H9 (cell line): Measurements from ENCODE around the gene XPNPEP3. TPM values are rescaled to one million over a fixed set of nuclear protein-coding genes. Genes with fewer than 3 reads are reported as not detected.

Experiments used
- DNase-seq: peaks from one replicate; pipeline ENCODE4 v3.0.0-alpha.2; 2017
- H2AFZ ChIP-seq: one replicate; pipeline ENCODE4 v1.6.1; 2013; ENCODE audit warnings: mild to moderate bottlenecking, low read length, control low read depth, moderate library complexity
- H2AK5ac ChIP-seq: 2 replicates; pipeline ENCODE4 v1.6.1; 2013; ENCODE audit warnings: low read length, control low read depth, mixed read lengths; ENCODE audit not compliant: insufficient read length
- H2BK120ac ChIP-seq: one replicate; pipeline ENCODE4 v1.6.1; 2013; ENCODE audit warnings: low read depth, mild to moderate bottlenecking, low read length, control low read depth, inconsistent platforms; ENCODE audit not compliant: poor library complexity, severe bottlenecking
- H2BK12ac ChIP-seq: 2 replicates; pipeline ENCODE4 v1.6.1; 2013; ENCODE audit warnings: low read length, control low read depth, mixed read lengths, low read depth; ENCODE audit not compliant: insufficient read length
- H2BK15ac ChIP-seq: 2 replicates; pipeline ENCODE4 v1.6.1; 2013; ENCODE audit warnings: low read depth, low read length, control low read depth
- H2BK20ac ChIP-seq: one replicate; pipeline ENCODE4 v1.6.1; 2013; ENCODE audit warnings: low read depth, mild to moderate bottlenecking, low read length, control low read depth, inconsistent platforms; ENCODE audit not compliant: poor library complexity, severe bottlenecking
- H2BK5ac ChIP-seq: 2 replicates; pipeline ENCODE4 v1.6.1; 2013; ENCODE audit warnings: low read length, control low read depth, mixed read lengths; ENCODE audit not compliant: insufficient read length
- H3K14ac ChIP-seq: 2 replicates; pipeline ENCODE4 v1.6.1; 2013; ENCODE audit warnings: low read length, control low read depth; ENCODE audit not compliant: insufficient read depth
- H3K18ac ChIP-seq: 2 replicates; pipeline ENCODE4 v1.6.1; 2013; ENCODE audit warnings: low read depth, mild to moderate bottlenecking, mixed read lengths, low read length, control low read depth; ENCODE audit not compliant: insufficient read length
- H3K23ac ChIP-seq: 2 replicates; pipeline ENCODE4 v1.6.1; 2013; ENCODE audit warnings: low read length, control low read depth, mixed read lengths, low read depth; ENCODE audit not compliant: insufficient read length
- H3K23me2 ChIP-seq: 2 replicates; pipeline ENCODE4 v1.6.1; 2013; ENCODE audit warnings: low read depth, mild to moderate bottlenecking, mixed read lengths, low read length, control low read depth; ENCODE audit not compliant: insufficient read length, poor library complexity, severe bottlenecking
- H3K27ac ChIP-seq: 2 replicates; pipeline ENCODE4 v1.5.1; 2013; ENCODE audit warnings: low read length, control low read depth, mixed read lengths, low read depth; ENCODE audit not compliant: insufficient read length
- H3K27me3 ChIP-seq: 2 replicates; pipeline ENCODE4 v1.6.1; 2013; ENCODE audit warnings: low read length, control low read depth, inconsistent platforms; ENCODE audit not compliant: insufficient read depth
- H3K4ac ChIP-seq: 2 replicates; pipeline ENCODE4 v1.6.1; 2013; ENCODE audit warnings: low read depth, mild to moderate bottlenecking, control low read depth, inconsistent platforms, low read length, moderate library complexity
- H3K4me1 ChIP-seq: 2 replicates; pipeline ENCODE4 v1.6.1; 2013; ENCODE audit warnings: low read length, control low read depth, inconsistent platforms; ENCODE audit not compliant: insufficient read depth
- H3K4me2 ChIP-seq: 2 replicates; pipeline ENCODE4 v1.6.1; 2013; ENCODE audit warnings: low read length, control low read depth, mixed read lengths; ENCODE audit not compliant: insufficient read length, insufficient read depth
- H3K56ac ChIP-seq: 2 replicates; pipeline ENCODE4 v1.6.1; 2013; ENCODE audit warnings: low read depth, mild to moderate bottlenecking, mixed read lengths, low read length, control low read depth; ENCODE audit not compliant: insufficient read length
- H3K79me1 ChIP-seq: 2 replicates; pipeline ENCODE4 v1.6.1; 2013; ENCODE audit warnings: low read depth, mild to moderate bottlenecking, moderate library complexity, low read length, control low read depth, inconsistent platforms; ENCODE audit not compliant: insufficient read depth, poor library complexity, severe bottlenecking
- H3K79me2 ChIP-seq: 2 replicates; pipeline ENCODE4 v1.6.1; 2013; ENCODE audit warnings: low read length, control low read depth, inconsistent platforms; ENCODE audit not compliant: insufficient read depth
- H3K9ac ChIP-seq: 2 replicates; pipeline ENCODE4 v1.6.1; 2013; ENCODE audit warnings: low read length, control low read depth, mixed read lengths; ENCODE audit not compliant: insufficient read length; ENCODE audit errors: extremely low read depth
- H3K9me3 ChIP-seq: one replicate; pipeline ENCODE4 v1.6.1; 2013; ENCODE audit warnings: low read depth, low read length, inconsistent platforms; ENCODE audit not compliant: control insufficient read depth
- H3T11ph ChIP-seq: one replicate; pipeline ENCODE4 v1.6.1; 2013; ENCODE audit warnings: mild to moderate bottlenecking, low read length, control low read depth, inconsistent platforms
- H4K20me1 ChIP-seq: one replicate; pipeline ENCODE4 v1.6.1; 2013; ENCODE audit not compliant: control insufficient read depth, insufficient read length, insufficient read depth
- H4K5ac ChIP-seq: 2 replicates; pipeline ENCODE4 v1.6.1; 2013; ENCODE audit warnings: low read depth, mild to moderate bottlenecking, mixed read lengths, low read length, control low read depth; ENCODE audit not compliant: insufficient read length
- H4K8ac ChIP-seq: replicated peaks from 2 replicates; pipeline ENCODE4 v1.6.1; 2013; ENCODE audit warnings: low read length, control low read depth, mixed read lengths, low read depth; ENCODE audit not compliant: insufficient read length
- H4K91ac ChIP-seq: 2 replicates; pipeline ENCODE4 v1.6.1; 2013; ENCODE audit warnings: low read depth, mild to moderate bottlenecking, moderate library complexity, mixed read lengths, low read length, control low read depth; ENCODE audit not compliant: insufficient read length
- H3K27ac Mint-ChIP-seq, 3 experiments: 2 replicates in 2 of 3; 3 replicates in 1 of 3; pipeline ENCODE4 v1.8.0; 2020 to 2021; ENCODE audit warnings: mixed read lengths in 3 of 3, mild to moderate bottlenecking in 1 of 3, moderate library complexity in 1 of 3
- H3K27me3 Mint-ChIP-seq: 2 replicates; pipeline ENCODE4 v1.8.0; 2021; ENCODE audit warnings: low read depth, mild to moderate bottlenecking, moderate library complexity, mixed read lengths
- H3K36me3 Mint-ChIP-seq, 3 experiments: 2 replicates in 2 of 3; 3 replicates in 1 of 3; pipeline ENCODE4 v1.8.0; 2020 to 2021; ENCODE audit warnings: low read depth in 3 of 3, mixed read lengths in 3 of 3; ENCODE audit not compliant: insufficient read depth in 1 of 3
- H3K4me1 Mint-ChIP-seq, 2 experiments: 2 replicates each; pipeline ENCODE4 v1.8.0; 2020; ENCODE audit warnings: mixed read lengths in 2 of 2
- H3K4me3 Mint-ChIP-seq, 2 experiments: 2 replicates in 1 of 2; 3 replicates in 1 of 2; pipeline ENCODE4 v1.8.0; 2020 to 2021; ENCODE audit warnings: mild to moderate bottlenecking in 2 of 2, mixed read lengths in 2 of 2, moderate library complexity in 1 of 2
- H3K9me3 Mint-ChIP-seq, 2 experiments: 2 replicates in 1 of 2; 3 replicates in 1 of 2; pipeline ENCODE4 v1.8.0; 2020; ENCODE audit warnings: mild to moderate bottlenecking in 2 of 2, mixed read lengths in 2 of 2, moderate library complexity in 1 of 2
- WGBS: extraction: QIAGEN DNeasy Blood & Tissue Kit; methylation state at CpG from one replicate; pipeline ENCODE4 v1.1.7; 2013; ENCODE audit warnings: missing lambda C conversion rate, low lambda C conversion rate, mixed read lengths; ENCODE audit not compliant: insufficient read length; ENCODE audit errors: extremely low coverage; 5-methylcytosine and 5-hydroxymethylcytosine counted together
- total RNA-seq: library from RNA; stranded (reverse); gene quantifications from 2 replicates; pipeline ENCODE4 v1.2.1, GENCODE V29; 2021
- TF ChIP-seq, protein P1 (sequence below): fragments of 200-600 bp; sonication (generic); conservative IDR thresholded peaks from 3 replicates; pipeline ENCODE4 v1.8.0; 2021; ENCODE audit warnings: antibody characterized with exemption, mild to moderate bottlenecking

Gene XPNPEP3
- total RNA-seq, 1 experiment from 2014 or later: 18.3 TPM

DNA sequence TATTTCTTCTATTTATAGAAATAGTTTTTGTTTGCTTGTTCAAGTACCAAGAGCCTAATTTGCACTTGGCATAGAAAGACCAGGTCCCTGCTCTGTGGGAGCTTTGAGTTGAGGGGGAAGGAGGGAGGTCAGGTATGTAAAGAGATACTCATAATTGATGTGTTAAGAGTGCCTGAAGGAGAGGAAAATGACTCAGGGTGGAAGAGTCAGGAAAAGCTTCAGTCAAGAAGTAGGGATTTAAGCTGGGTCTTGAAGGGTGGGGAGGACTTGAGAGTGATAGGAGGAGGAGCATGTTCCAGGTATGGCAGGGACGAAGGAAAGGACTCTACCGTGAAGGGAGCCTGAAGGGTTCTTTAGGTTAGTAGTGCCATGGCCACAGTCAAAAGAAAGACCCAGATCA is 103.2 kb downstream of the XPNPEP3 start:
- no peaks in the 10 kb centered on the region for H3K9me3 ChIP-seq
- peak overlapping the region in 2 of 3 experiments; percentile 18 to 37; a peak in 4 of 7 replicates for H3K27ac Mint-ChIP-seq
- no peak overlapping the region for H4K8ac ChIP-seq
- no peak overlapping the region for H3K56ac ChIP-seq
- no peaks in the 10 kb centered on the region for H3K27me3 ChIP-seq
- no peaks in the 10 kb centered on the region for H3K23me2 ChIP-seq
- H3K4me2 ChIP-seq: no peak overlapping the region
- peaks cover 32 to 81% (median 72%) of the 10 kb centered on the region in 3 experiments for H3K36me3 Mint-ChIP-seq
- no peaks in the 10 kb centered on the region for H3K27me3 Mint-ChIP-seq
- H3K79me1 ChIP-seq: no peaks in the 10 kb centered on the region
- no peak overlapping the region for H3K14ac ChIP-seq
- no peak overlapping the region for H2BK5ac ChIP-seq
- no CpG with 5 or more reads among the region's 2 CpGs for WGBS
- H4K20me1 ChIP-seq: no peaks in the 10 kb centered on the region
- H3K9me3 Mint-ChIP-seq: no peaks in the 10 kb centered on the region
- H2AK5ac ChIP-seq: no peak overlapping the region
- no peak overlapping the region for H3K9ac ChIP-seq
- no peak overlapping the region for H4K5ac ChIP-seq
- no peaks in the 10 kb centered on the region for H3K4me1 ChIP-seq
- TF ChIP-seq, protein P1, sequence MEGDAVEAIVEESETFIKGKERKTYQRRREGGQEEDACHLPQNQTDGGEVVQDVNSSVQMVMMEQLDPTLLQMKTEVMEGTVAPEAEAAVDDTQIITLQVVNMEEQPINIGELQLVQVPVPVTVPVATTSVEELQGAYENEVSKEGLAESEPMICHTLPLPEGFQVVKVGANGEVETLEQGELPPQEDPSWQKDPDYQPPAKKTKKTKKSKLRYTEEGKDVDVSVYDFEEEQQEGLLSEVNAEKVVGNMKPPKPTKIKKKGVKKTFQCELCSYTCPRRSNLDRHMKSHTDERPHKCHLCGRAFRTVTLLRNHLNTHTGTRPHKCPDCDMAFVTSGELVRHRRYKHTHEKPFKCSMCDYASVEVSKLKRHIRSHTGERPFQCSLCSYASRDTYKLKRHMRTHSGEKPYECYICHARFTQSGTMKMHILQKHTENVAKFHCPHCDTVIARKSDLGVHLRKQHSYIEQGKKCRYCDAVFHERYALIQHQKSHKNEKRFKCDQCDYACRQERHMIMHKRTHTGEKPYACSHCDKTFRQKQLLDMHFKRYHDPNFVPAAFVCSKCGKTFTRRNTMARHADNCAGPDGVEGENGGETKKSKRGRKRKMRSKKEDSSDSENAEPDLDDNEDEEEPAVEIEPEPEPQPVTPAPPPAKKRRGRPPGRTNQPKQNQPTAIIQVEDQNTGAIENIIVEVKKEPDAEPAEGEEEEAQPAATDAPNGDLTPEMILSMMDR: no peak
- H3K27ac ChIP-seq: no peak overlapping the region
- H3K23ac ChIP-seq: no peak overlapping the region
- no peak overlapping the region for H3K18ac ChIP-seq
- H2BK120ac ChIP-seq: no peak overlapping the region
- H3T11ph ChIP-seq: no peak overlapping the region
- no peak overlapping the region for H3K4ac ChIP-seq
- H3K4me1 Mint-ChIP-seq: no peaks in the 10 kb centered on the region
- no peak overlapping the region for H3K4me3 Mint-ChIP-seq
- no peak overlapping the region for H4K91ac ChIP-seq
- no peak overlapping the region for H2AFZ ChIP-seq
- DNase-seq: no peak
- H2BK15ac ChIP-seq: no peak overlapping the region
- H2BK20ac ChIP-seq: no peak overlapping the region
- no peak overlapping the region for H2BK12ac ChIP-seq
- peaks cover 4% of the 10 kb centered on the region; the same call in 1 of the 2 replicates for H3K79me2 ChIP-seq
